Psoas muscle (tissue), 8 donors: ENCODE measurements around the gene TMEM132A. TPM values are rescaled to one million over a fixed set of nuclear protein-coding genes. Genes with fewer than 3 reads are reported as not detected.
A peak's percentile ranks its signal among the peaks of the same experiment; 100 is the strongest.

ENCODE experiments used
- ATAC-seq, 4 donors: fragments of 200-7000 bp; cut with Tn5 transposase; one replicate each; pipeline ENCODE4 v1.9.1; 2020; ENCODE audit warnings: moderate library complexity in 3 of 4, mild to moderate bottlenecking in 2 of 4
- DNase-seq, 2 donors: peaks; one replicate each; pipeline ENCODE4 v3.0.0-alpha.2; 2020
- H3K27ac ChIP-seq: fragments of 200-600 bp; one replicate; pipeline ENCODE4 v1.8.0; 2022
- H3K27me3 ChIP-seq, 3 donors: fragments of 200-600 bp in 1 of 3; one replicate each; pipeline versions ENCODE4 v1.6.1 to v1.8.0; 2013 to 2022; ENCODE audit warnings: low read length in 2 of 3, mild to moderate bottlenecking in 2 of 3, moderate library complexity in 1 of 3; ENCODE audit not compliant: insufficient read depth in 3 of 3
- H3K36me3 ChIP-seq, 2 donors: fragments of 200-600 bp in 1 of 2; one replicate each; pipeline versions ENCODE4 v1.6.1 to v1.8.0; 2013 to 2022; ENCODE audit warnings: low read depth in 1 of 2, mild to moderate bottlenecking in 1 of 2, moderate library complexity in 1 of 2; ENCODE audit not compliant: insufficient read depth in 1 of 2
- H3K4me1 ChIP-seq: fragments of 200-600 bp; one replicate; pipeline ENCODE4 v1.8.0; 2022
- H3K4me3 ChIP-seq: fragments of 200-600 bp; one replicate; pipeline ENCODE4 v1.8.0; 2022; ENCODE audit warnings: mild to moderate bottlenecking
- H3K9me3 ChIP-seq: fragments of 200-600 bp; one replicate; pipeline ENCODE4 v1.8.0; 2022
- CTCF ChIP-seq: fragments of 200-600 bp; IDR thresholded peaks from one replicate; pipeline ENCODE4 v1.8.0; 2022; ENCODE audit warnings: antibody characterized with exemption
- WGBS, 3 donors: extraction: QIAGEN DNeasy Blood & Tissue Kit; methylation state at CpG; one replicate each; pipeline versions ENCODE4 v1.1.6 to v1.1.7; 2013; 5-methylcytosine and 5-hydroxymethylcytosine counted together
- intact Hi-C, 2 donors: fragments of 100-400 bp; cut with DNase I; formaldehyde crosslinking; loops; one replicate each; pipeline versions ENCODE4 v1.11.0 to v1.14.2; 2022
- polyA plus RNA-seq, 3 donors: library from polyadenylated mRNA; stranded (reverse); fragments of 200-250 nt; gene quantifications; one replicate each; pipeline ENCODE4 v1.2.3, GENCODE V29; 2013
- total RNA-seq, 4 donors: library from RNA; stranded (reverse); fragmentation: NEBNext Ultra II Directional in 2 of 4; extraction: Animal tissue kit (Norgen Biotek cat#: 25700) in 2 of 4; gene quantifications; one replicate each; pipeline versions ENCODE4 v1.2.1 to v1.2.4, GENCODE V29; 2021 to 2023
- donor health status: healthy with polysubstance abuse.
- donor health status: DM: no; HTN: no; CAD: no; lungs with moderate emphysema.
- donor health status: Bipolar disorder and iron deficiency.
- donor health status: healthy.
- donor health status: DM: yes; HTN: yes; CAD: no.
- donor health status: DM: no; HTN: no; CAD: no.
- donor health status: DM: no; HTN: no; CAD: no.
- donor health status: DM: yes; HTN: yes; CAD: no.

The TMEM132A gene
- total and polyA plus RNA-seq, 7 donors = 2.0 to 7.7 (median 3.7) TPM

GRCh38 chr11:60936467-60937143 lies 12.3 kb downstream of the TMEM132A start:
- ATAC-seq (no peak), DNase-seq (no peak)
- intact Hi-C loops = no loop called here
- H3K27me3 ChIP-seq = no peaks in the 10 kb centered on the region
- TF ChIP-seq CTCF = no peak
- 81 to 83% (median 82%) methylated on average over 16 to 18 of the region's 18 CpGs for WGBS, 3 donors
- peak overlapping the region; percentile 34 for H3K27ac ChIP-seq
- peaks cover 0 to 4% of the 10 kb centered on the region in 2 donors for H3K36me3 ChIP-seq
- no peaks in the 10 kb centered on the region for H3K4me1 ChIP-seq
- no peak overlapping the region for H3K4me3 ChIP-seq
- H3K9me3 ChIP-seq = no peaks in the 10 kb centered on the region

- H3K27me3 ChIP-seq = no peaks in the 10 kb centered on the region
- peak in 1 of 2 donors; percentile 71 for DNase-seq
- ATAC-seq = peak in 2 of 4 donors; percentile 36 to 70
- no peak for TF ChIP-seq CTCF
- no peaks in the 10 kb centered on the region for H3K9me3 ChIP-seq
- intact Hi-C loops = no loop called here
- peaks cover 0 to 9% of the 10 kb centered on the region in 2 donors for H3K36me3 ChIP-seq
- H3K4me1 ChIP-seq = no peaks in the 10 kb centered on the region
- H3K4me3 ChIP-seq = no peak overlapping the region
- peak overlapping the region; percentile 34 for H3K27ac ChIP-seq
- WGBS, 3 donors = 37 to 42% (median 40%) methylated on average over 12 of the region's 12 CpGs
Observed at GRCh38 chr11:60937144-60937527, 12.9 kb downstream of the TMEM132A start.

GRCh38 chr11:60937811-60938210 lies 13.6 kb downstream of the TMEM132A start:
- WGBS, 3 donors = 89 to 98% (median 93%) methylated on average over 6 to 8 of the region's 8 CpGs
- no peak for ATAC-seq
- H3K27me3 ChIP-seq = no peaks in the 10 kb centered on the region
- H3K36me3 ChIP-seq = peaks cover 0 to 9% of the 10 kb centered on the region in 2 donors
- TF ChIP-seq CTCF = no peak
- no peak overlapping the region for H3K27ac ChIP-seq
- no peaks in the 10 kb centered on the region for H3K4me1 ChIP-seq
- DNase-seq = no peak
- intact Hi-C loops = no loop called here
- H3K9me3 ChIP-seq = no peaks in the 10 kb centered on the region
- H3K4me3 ChIP-seq = no peak overlapping the region

- Histone ChIP-seq H3K9me3 (no peaks in the 10 kb centered on the region), H3K27ac (no peak overlapping the region), H3K36me3 (peaks cover 0 to 9% of the 10 kb centered on the region in 2 donors), H3K4me3 (no peak overlapping the region), H3K27me3 (no peaks in the 10 kb centered on the region), H3K4me1 (no peaks in the 10 kb centered on the region)
- intact Hi-C loops = no loop called here
- no peak for TF ChIP-seq CTCF
- WGBS, 3 donors = 81 to 82% (median 82%) methylated on average over 9 of the region's 9 CpGs
- ATAC-seq (no peak), DNase-seq (no peak)
Observed at GRCh38 chr11:60938500-60938899, 14.2 kb downstream of the TMEM132A start.

- H3K4me3 ChIP-seq = no peak overlapping the region
- no peaks in the 10 kb centered on the region for H3K9me3 ChIP-seq
- WGBS, 3 donors = 84 to 87% (median 86%) methylated on average over 7 of the region's 7 CpGs
- ATAC-seq (no peak), DNase-seq (no peak)
- no peaks in the 10 kb centered on the region for H3K4me1 ChIP-seq
- no peak overlapping the region for H3K27ac ChIP-seq
- intact Hi-C loops = no loop called here
- H3K27me3 ChIP-seq = no peaks in the 10 kb centered on the region
- peaks cover 0 to 9% of the 10 kb centered on the region in 2 donors for H3K36me3 ChIP-seq
- TF ChIP-seq CTCF = no peak
Observed at GRCh38 chr11:60939301-60939700, 15.0 kb downstream of the TMEM132A start.
